Measurements from ENCODE around the gene GRAPL.
"Not testable (repeated sequence)": the region's sequence is repeated elsewhere in the genome, so short reads cannot be mapped to it uniquely, and the experiment has no call there.

DNA sequence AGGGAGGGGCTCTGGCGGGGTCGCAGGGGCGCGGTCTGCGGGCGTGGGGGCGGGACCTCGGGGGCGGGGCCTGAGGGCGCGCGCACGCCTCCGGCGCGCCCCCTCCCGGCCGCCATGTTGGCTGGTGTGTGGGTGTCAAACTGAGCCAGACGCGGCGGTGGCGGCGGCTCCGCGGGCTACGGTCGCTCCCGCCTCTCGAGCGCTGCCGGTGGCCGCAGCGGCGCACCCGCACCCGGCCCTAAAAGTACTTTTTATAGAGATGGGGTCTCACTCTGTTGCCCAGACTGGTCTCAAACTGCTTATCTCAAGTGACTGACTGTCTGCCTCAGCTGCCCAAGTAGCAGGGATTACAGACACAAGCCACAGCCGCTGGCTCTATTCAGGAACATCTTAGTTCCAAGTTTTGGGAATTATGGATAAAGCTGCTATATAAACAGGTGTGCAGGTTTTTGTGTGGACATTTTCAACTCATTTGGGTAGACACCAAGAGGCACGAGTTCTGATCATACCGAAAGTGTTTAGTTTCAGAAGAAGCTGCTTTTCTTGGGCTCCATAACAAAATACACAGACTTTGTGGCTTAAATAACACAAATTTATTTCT lies 16.2 kb upstream of the GRAPL start:
- TF ChIP-seq, protein P1, sequence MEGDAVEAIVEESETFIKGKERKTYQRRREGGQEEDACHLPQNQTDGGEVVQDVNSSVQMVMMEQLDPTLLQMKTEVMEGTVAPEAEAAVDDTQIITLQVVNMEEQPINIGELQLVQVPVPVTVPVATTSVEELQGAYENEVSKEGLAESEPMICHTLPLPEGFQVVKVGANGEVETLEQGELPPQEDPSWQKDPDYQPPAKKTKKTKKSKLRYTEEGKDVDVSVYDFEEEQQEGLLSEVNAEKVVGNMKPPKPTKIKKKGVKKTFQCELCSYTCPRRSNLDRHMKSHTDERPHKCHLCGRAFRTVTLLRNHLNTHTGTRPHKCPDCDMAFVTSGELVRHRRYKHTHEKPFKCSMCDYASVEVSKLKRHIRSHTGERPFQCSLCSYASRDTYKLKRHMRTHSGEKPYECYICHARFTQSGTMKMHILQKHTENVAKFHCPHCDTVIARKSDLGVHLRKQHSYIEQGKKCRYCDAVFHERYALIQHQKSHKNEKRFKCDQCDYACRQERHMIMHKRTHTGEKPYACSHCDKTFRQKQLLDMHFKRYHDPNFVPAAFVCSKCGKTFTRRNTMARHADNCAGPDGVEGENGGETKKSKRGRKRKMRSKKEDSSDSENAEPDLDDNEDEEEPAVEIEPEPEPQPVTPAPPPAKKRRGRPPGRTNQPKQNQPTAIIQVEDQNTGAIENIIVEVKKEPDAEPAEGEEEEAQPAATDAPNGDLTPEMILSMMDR (IDR thresholded peaks at IDR 0.05) = not testable (repeated sequence)
- TF ChIP-seq POLR2A (IDR thresholded peaks at IDR 0.05) = not testable (repeated sequence)
